ENCODE measurements around the gene CACNA2D3.

CACNA2D3 gene

GRCh38 chr3:54228806-54229205 is 106.5 kb downstream of the CACNA2D3 start:
- Histone ChIP-seq H3K9me3 (ENCODE audit: insufficient read depth, low read depth, low read length) (no peaks in the 10 kb centered on the region), H3K36me3 (ENCODE audit: insufficient read depth, low read depth, low read length) (no peaks in the 10 kb centered on the region), H3K4me1 (ENCODE audit: insufficient read depth, low read length) (no peaks in the 10 kb centered on the region), H3K4me3 (ENCODE audit: low read length) (no peak overlapping the region), H3K9ac (ENCODE audit: low read depth, low read length) (no peak overlapping the region), H3K27ac (ENCODE audit: low read length) (no peak overlapping the region), H3K27me3 (ENCODE audit: insufficient read depth, low read length) (no peaks in the 10 kb centered on the region)

GRCh38 chr3:54232618-54233017 is 110.3 kb downstream of the CACNA2D3 start:
- H3K4me3 ChIP-seq (ENCODE audit: low read length): no peak overlapping the region
- H3K9me3 ChIP-seq (ENCODE audit: insufficient read depth, low read depth, low read length): no peaks in the 10 kb centered on the region
- H3K36me3 ChIP-seq (ENCODE audit: insufficient read depth, low read depth, low read length): no peaks in the 10 kb centered on the region
- H3K4me1 ChIP-seq (ENCODE audit: insufficient read depth, low read length): peaks cover 2% of the 10 kb centered on the region; the same call in 1 of the 2 replicates
- no peaks in the 10 kb centered on the region for H3K27me3 ChIP-seq (ENCODE audit: insufficient read depth, low read length)
- H3K9ac ChIP-seq (ENCODE audit: low read depth, low read length): no peak overlapping the region
- H3K27ac ChIP-seq (ENCODE audit: low read length): no peak overlapping the region

- Histone ChIP-seq H3K9me3 (ENCODE audit: insufficient read depth, low read depth, low read length) (no peaks in the 10 kb centered on the region), H3K9ac (ENCODE audit: low read depth, low read length) (no peak overlapping the region), H3K27me3 (ENCODE audit: insufficient read depth, low read length) (no peaks in the 10 kb centered on the region), H3K36me3 (ENCODE audit: insufficient read depth, low read depth, low read length) (no peaks in the 10 kb centered on the region), H3K4me1 (ENCODE audit: insufficient read depth, low read length) (peaks cover 2% of the 10 kb centered on the region; the same call in 1 of the 2 replicates), H3K27ac (ENCODE audit: low read length) (no peak overlapping the region), H3K4me3 (ENCODE audit: low read length) (no peak overlapping the region)
Measured at GRCh38 chr3:54235998-54236397, 113.6 kb downstream of the CACNA2D3 start.

GRCh38 chr3:54237109-54237508 is 114.8 kb downstream of the CACNA2D3 start:
- H3K9ac ChIP-seq (ENCODE audit: low read depth, low read length): no peak overlapping the region
- H3K27ac ChIP-seq (ENCODE audit: low read length): no peak overlapping the region
- H3K27me3 ChIP-seq (ENCODE audit: insufficient read depth, low read length): no peaks in the 10 kb centered on the region
- peaks cover 2% of the 10 kb centered on the region; the same call in 1 of the 2 replicates for H3K4me1 ChIP-seq (ENCODE audit: insufficient read depth, low read length)
- no peaks in the 10 kb centered on the region for H3K9me3 ChIP-seq (ENCODE audit: insufficient read depth, low read depth, low read length)
- H3K4me3 ChIP-seq (ENCODE audit: low read length): no peak overlapping the region
- no peaks in the 10 kb centered on the region for H3K36me3 ChIP-seq (ENCODE audit: insufficient read depth, low read depth, low read length)

- Histone ChIP-seq H3K9me3 (ENCODE audit: insufficient read depth, low read depth, low read length) (no peaks in the 10 kb centered on the region), H3K27me3 (ENCODE audit: insufficient read depth, low read length) (no peaks in the 10 kb centered on the region), H3K4me1 (ENCODE audit: insufficient read depth, low read length) (peaks cover 2% of the 10 kb centered on the region; the same call in 1 of the 2 replicates), H3K4me3 (ENCODE audit: low read length) (no peak overlapping the region), H3K9ac (ENCODE audit: low read depth, low read length) (no peak overlapping the region), H3K36me3 (ENCODE audit: insufficient read depth, low read depth, low read length) (no peaks in the 10 kb centered on the region), H3K27ac (ENCODE audit: low read length) (no peak overlapping the region)
Measured at GRCh38 chr3:54237788-54238502, 115.6 kb downstream of the CACNA2D3 start.

- Histone ChIP-seq H3K27ac (ENCODE audit: low read length) (no peak overlapping the region), H3K36me3 (ENCODE audit: insufficient read depth, low read depth, low read length) (no peaks in the 10 kb centered on the region), H3K9me3 (ENCODE audit: insufficient read depth, low read depth, low read length) (no peaks in the 10 kb centered on the region), H3K27me3 (ENCODE audit: insufficient read depth, low read length) (no peaks in the 10 kb centered on the region), H3K4me1 (ENCODE audit: insufficient read depth, low read length) (peaks cover 2% of the 10 kb centered on the region; the same call in 1 of the 2 replicates), H3K9ac (ENCODE audit: low read depth, low read length) (no peak overlapping the region), H3K4me3 (ENCODE audit: low read length) (no peak overlapping the region)
Measured at GRCh38 chr3:54240309-54240708, 118.0 kb downstream of the CACNA2D3 start.

- H3K9ac ChIP-seq (ENCODE audit: low read depth, low read length): no peak overlapping the region
- H3K4me1 ChIP-seq (ENCODE audit: insufficient read depth, low read length): no peaks in the 10 kb centered on the region; the same call in 1 of the 2 replicates
- no peak overlapping the region for H3K27ac ChIP-seq (ENCODE audit: low read length)
- no peak overlapping the region for H3K4me3 ChIP-seq (ENCODE audit: low read length)
- no peaks in the 10 kb centered on the region for H3K27me3 ChIP-seq (ENCODE audit: insufficient read depth, low read length)
- H3K36me3 ChIP-seq (ENCODE audit: insufficient read depth, low read depth, low read length): no peaks in the 10 kb centered on the region
- no peaks in the 10 kb centered on the region; the same call in 1 of the 2 replicates for H3K9me3 ChIP-seq (ENCODE audit: insufficient read depth, low read depth, low read length)
Measured at GRCh38 chr3:54243056-54243931, 120.9 kb downstream of the CACNA2D3 start.

- Histone ChIP-seq H3K9ac (ENCODE audit: low read depth, low read length) (no peak overlapping the region), H3K27ac (ENCODE audit: low read length) (no peak overlapping the region), H3K27me3 (ENCODE audit: insufficient read depth, low read length) (no peaks in the 10 kb centered on the region), H3K4me1 (ENCODE audit: insufficient read depth, low read length) (no peaks in the 10 kb centered on the region; the same call in 1 of the 2 replicates), H3K36me3 (ENCODE audit: insufficient read depth, low read depth, low read length) (no peaks in the 10 kb centered on the region), H3K4me3 (ENCODE audit: low read length) (no peak overlapping the region), H3K9me3 (ENCODE audit: insufficient read depth, low read depth, low read length) (no peaks in the 10 kb centered on the region; the same call in 1 of the 2 replicates)
Measured at GRCh38 chr3:54243960-54244682, 121.8 kb downstream of the CACNA2D3 start.

GRCh38 chr3:54251705-54252104 is 129.4 kb downstream of the CACNA2D3 start:
- H3K4me1 ChIP-seq (ENCODE audit: insufficient read depth, low read length): no peaks in the 10 kb centered on the region
- no peak overlapping the region for H3K27ac ChIP-seq (ENCODE audit: low read length)

GRCh38 chr3:54257125-54257720 is 134.9 kb downstream of the CACNA2D3 start:
- Histone ChIP-seq H3K36me3 (ENCODE audit: insufficient read depth, low read depth, low read length) (no peaks in the 10 kb centered on the region), H3K4me1 (ENCODE audit: insufficient read depth, low read length) (no peaks in the 10 kb centered on the region), H3K27ac (ENCODE audit: low read length) (no peak overlapping the region), H3K27me3 (ENCODE audit: insufficient read depth, low read length) (no peaks in the 10 kb centered on the region), H3K4me3 (ENCODE audit: low read length) (no peak overlapping the region), H3K9me3 (ENCODE audit: insufficient read depth, low read depth, low read length) (no peaks in the 10 kb centered on the region), H3K9ac (ENCODE audit: low read depth, low read length) (no peak overlapping the region)

More at GRCh38 chr3:54251705-54252104, 129.4 kb downstream of the CACNA2D3 start:
- H3K9ac ChIP-seq (ENCODE audit: low read depth, low read length): no peak overlapping the region
- H3K4me3 ChIP-seq (ENCODE audit: low read length): no peak overlapping the region
- no peaks in the 10 kb centered on the region for H3K27me3 ChIP-seq (ENCODE audit: insufficient read depth, low read length)
- no peaks in the 10 kb centered on the region for H3K36me3 ChIP-seq (ENCODE audit: insufficient read depth, low read depth, low read length)
- no peaks in the 10 kb centered on the region for H3K9me3 ChIP-seq (ENCODE audit: insufficient read depth, low read depth, low read length)

- Histone ChIP-seq H3K4me1 (ENCODE audit: insufficient read depth, low read length) (no peaks in the 10 kb centered on the region), H3K9me3 (ENCODE audit: insufficient read depth, low read depth, low read length) (no peaks in the 10 kb centered on the region), H3K27ac (ENCODE audit: low read length) (no peak overlapping the region), H3K36me3 (ENCODE audit: insufficient read depth, low read depth, low read length) (no peaks in the 10 kb centered on the region), H3K9ac (ENCODE audit: low read depth, low read length) (no peak overlapping the region), H3K4me3 (ENCODE audit: low read length) (no peak overlapping the region), H3K27me3 (ENCODE audit: insufficient read depth, low read length) (no peaks in the 10 kb centered on the region; the same call in 1 of the 2 replicates)
Measured at GRCh38 chr3:54259636-54260035, 137.3 kb downstream of the CACNA2D3 start.

All from iPS-20b (cell line).